ENCODE results near the gene RADX. TPM values are rescaled to one million over a fixed set of nuclear protein-coding genes. Genes with fewer than 3 reads are reported as not detected.

The RADX gene
- total and polyA plus RNA-seq, 12 donors, result 0.60 to 39.9 (median 4.2) TPM

MicroRNA genes within 50 kb of the gene (microRNA counts, 767-probe panel; counts per million panel counts)
- microRNA hsa-miR-548an, result 0 counts per million in 2 donors

Small RNA genes lying within 50 kb of the gene (microRNA-seq; reads per million reads assigned to microRNA genes)
- gene MIR548AN, result 0 to 0.38 (median 0) reads per million in 3 donors

Small RNA genes lying within 50 kb of the gene (small RNA-seq; reads per million reads assigned to genes)
- 0 reads per million in 2 donors for gene AL590808.1
- gene MIR548AN, result 0 reads per million in 2 donors

Other genes with a start within 250 kb of the RADX start
- 10 to 100 TPM; 35.8 to 97.3 (median 64.0) TPM for gene RNF128, start 114.7 kb downstream of the RADX start, total RNA-seq
- 10 to 100 TPM in 2 of 3 donors, 1 to 10 TPM in 1; 7.2 to 37.8 (median 20.4) TPM for gene RNF128, start 114.7 kb downstream of the RADX start, polyA plus RNA-seq
- 10 to 100 TPM; 18.4 to 61.8 (median 29.0) TPM for gene TBC1D8B, start 190.7 kb downstream of the RADX start, total RNA-seq
- gene TBC1D8B, start 190.7 kb downstream of the RADX start, polyA plus RNA-seq, result 10 to 100 TPM; 12.0 to 16.5 (median 12.7) TPM